GM11168 (cell line): Measurements from ENCODE around the gene MAP7D1.
"Not testable (repeated sequence)": the region's sequence is repeated elsewhere in the genome, so short reads cannot be mapped to it uniquely, and the experiment has no call there.

ENCODE experiments used
- in situ Hi-C: fragments of 300-500 bp; cut with MboI; formaldehyde crosslinking; loops from one replicate; pipeline ENCODE4 v1.12.0; 2022; ENCODE audit warnings: low sequenced_read_pairs; ENCODE audit not compliant: unreplicated experiment

The MAP7D1 gene

GRCh38 chr1:36187800-36188593 lies 32.0 kb downstream of the MAP7D1 start:
- in situ Hi-C loops = loop anchor here (5.0 kb wide), 1 partner anchor 36 kb away; no protein-coding TSS in a partner anchor

- in situ Hi-C loops = not testable (repeated sequence)
Observed at GRCh38 chr1:36196805-36197204, 40.8 kb downstream of the MAP7D1 start.

- in situ Hi-C loops = no loop called here
Observed at GRCh38 chr1:36198641-36199040, 42.7 kb downstream of the MAP7D1 start.

GRCh38 chr1:36199934-36200741 lies 44.2 kb downstream of the MAP7D1 start:
- in situ Hi-C loops = no loop called here

GRCh38 chr1:36203027-36203553 lies 47.1 kb downstream of the MAP7D1 start:
- in situ Hi-C loops = no loop called here

GRCh38 chr1:36203554-36204346 lies 47.8 kb downstream of the MAP7D1 start:
- in situ Hi-C loops = no loop called here

- in situ Hi-C loops = no loop called here
Observed at GRCh38 chr1:36204347-36204909, 48.5 kb downstream of the MAP7D1 start.

GRCh38 chr1:36206323-36206858 lies 50.4 kb downstream of the MAP7D1 start:
- in situ Hi-C loops = no loop called here

- in situ Hi-C loops = no loop called here
Observed at GRCh38 chr1:36207339-36207738, 51.4 kb downstream of the MAP7D1 start.

GRCh38 chr1:36208978-36209703 lies 53.2 kb downstream of the MAP7D1 start:
- in situ Hi-C loops = no loop called here

- in situ Hi-C loops = no loop called here
Observed at GRCh38 chr1:36211307-36211706, 55.3 kb downstream of the MAP7D1 start.

GRCh38 chr1:36211841-36212240 lies 55.9 kb downstream of the MAP7D1 start:
- in situ Hi-C loops = no loop called here

GRCh38 chr1:36212782-36213181 lies 56.8 kb downstream of the MAP7D1 start:
- in situ Hi-C loops = no loop called here

- in situ Hi-C loops = no loop called here
Observed at GRCh38 chr1:36217670-36218069, 61.7 kb downstream of the MAP7D1 start.

GRCh38 chr1:36221901-36222300 lies 65.9 kb downstream of the MAP7D1 start:
- in situ Hi-C loops = not testable (repeated sequence)

GRCh38 chr1:36222481-36223380 lies 66.8 kb downstream of the MAP7D1 start:
- in situ Hi-C loops = no loop called here

GRCh38 chr1:36223381-36223995 lies 67.5 kb downstream of the MAP7D1 start:
- in situ Hi-C loops = no loop called here
